Breast epithelium (tissue), 3 donors: ENCODE data around the gene SP110.

ENCODE experiments used
- CTCF ChIP-seq, 3 donors: fragments of 450-650 bp; IDR thresholded peaks; one replicate each; pipeline ENCODE4 v1.5.1; 2016 to 2017; ENCODE audit warnings: antibody characterized with exemption in 3 of 3, mild to moderate bottlenecking in 3 of 3, moderate library complexity in 3 of 3
- POLR2A ChIP-seq: fragments of 450-650 bp; IDR thresholded peaks from one replicate; pipeline ENCODE4 v1.6.1; 2016; ENCODE audit warnings: antibody characterized with exemption, mild to moderate bottlenecking, moderate library complexity
- POLR2AphosphoS5 ChIP-seq, 3 donors: sonication (generic); formaldehyde crosslinking; IDR thresholded peaks; one replicate each; pipeline ENCODE4 v1.6.1; 2017; ENCODE audit warnings: antibody characterized with exemption in 3 of 3

GRCh38 chr2:230128623-230129342, 91.0 kb downstream of the SP110 start:
- no peak for TF ChIP-seq CTCF (IDR thresholded peaks at IDR 0.05)
- TF ChIP-seq POLR2A = no peak
- TF ChIP-seq POLR2AphosphoS5 (IDR thresholded peaks at IDR 0.05) = no peak
